ENCODE results near the gene MYO15B. TPM values are rescaled to one million over a fixed set of nuclear protein-coding genes. Genes with fewer than 3 reads are reported as not detected.

MYO15B gene
- total and polyA plus RNA-seq, 2 of the 13 experiments (the other 11 are each of a cell fraction or from before 2014, with no cell fraction given), result 2.8 to 8.1 TPM

DNA sequence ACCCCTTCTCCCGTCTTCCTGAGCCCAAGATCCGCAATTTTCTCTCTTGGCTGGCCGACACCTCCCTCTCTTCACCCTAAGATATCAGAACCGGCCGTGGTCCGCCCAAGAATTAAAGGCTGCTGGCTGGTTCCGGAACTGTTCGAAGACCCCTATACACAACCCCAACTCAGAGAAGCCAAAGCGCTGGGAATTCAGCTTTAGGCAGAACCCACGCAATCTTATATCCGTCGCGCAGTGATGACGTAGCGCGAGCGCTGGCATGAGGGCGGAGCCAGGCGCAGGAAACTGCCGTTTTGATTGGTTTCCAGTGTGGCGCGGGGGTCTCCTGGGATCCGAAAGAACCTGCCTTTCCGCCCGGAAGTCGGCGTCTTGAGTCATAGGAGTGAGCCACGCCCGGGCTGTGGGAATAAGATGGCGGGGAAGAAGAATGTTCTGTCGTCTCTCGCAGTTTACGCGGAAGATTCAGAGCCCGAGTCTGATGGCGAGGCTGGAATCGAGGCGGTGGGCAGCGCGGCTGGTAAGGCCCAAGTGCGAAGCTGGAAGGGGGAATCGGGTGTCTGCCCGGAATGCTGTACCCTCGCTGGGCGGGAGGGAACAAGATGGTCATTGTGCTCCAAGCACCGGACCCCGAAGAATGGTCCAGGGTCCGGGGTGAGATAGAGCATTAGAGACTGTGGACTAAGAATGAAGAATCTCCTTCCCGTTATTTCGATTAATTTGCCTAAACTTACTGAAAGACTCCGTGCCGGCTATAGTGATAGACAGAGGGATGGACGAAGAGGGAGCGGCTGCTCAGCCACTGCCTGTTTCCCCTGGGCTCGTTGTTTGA lies 79.6 kb downstream of the MYO15B start, which contains the start of the genes RECQL5 and SAP30BP (continued):
- TF ChIP-seq, protein P1, sequence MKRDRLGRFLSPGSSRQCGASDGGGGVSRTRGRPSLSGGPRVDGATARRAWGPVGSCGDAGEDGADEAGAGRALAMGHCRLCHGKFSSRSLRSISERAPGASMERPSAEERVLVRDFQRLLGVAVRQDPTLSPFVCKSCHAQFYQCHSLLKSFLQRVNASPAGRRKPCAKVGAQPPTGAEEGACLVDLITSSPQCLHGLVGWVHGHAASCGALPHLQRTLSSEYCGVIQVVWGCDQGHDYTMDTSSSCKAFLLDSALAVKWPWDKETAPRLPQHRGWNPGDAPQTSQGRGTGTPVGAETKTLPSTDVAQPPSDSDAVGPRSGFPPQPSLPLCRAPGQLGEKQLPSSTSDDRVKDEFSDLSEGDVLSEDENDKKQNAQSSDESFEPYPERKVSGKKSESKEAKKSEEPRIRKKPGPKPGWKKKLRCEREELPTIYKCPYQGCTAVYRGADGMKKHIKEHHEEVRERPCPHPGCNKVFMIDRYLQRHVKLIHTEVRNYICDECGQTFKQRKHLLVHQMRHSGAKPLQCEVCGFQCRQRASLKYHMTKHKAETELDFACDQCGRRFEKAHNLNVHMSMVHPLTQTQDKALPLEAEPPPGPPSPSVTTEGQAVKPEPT (CRISPR knock-in tag; IDR thresholded peaks at IDR 0.05; ENCODE audit: low read depth), result no peak
- TF ChIP-seq ZNF34 (CRISPR knock-in tag; IDR thresholded peaks at IDR 0.05; ENCODE audit: borderline replicate concordance), result no peak; the same call in 1 of the 2 replicates
- 0 out of 4 replicates have a peak, but pooled peaks of 1 of the 2 experiments have one; percentile 4 for TF ChIP-seq MAFK (conservative IDR thresholded peaks at IDR 0.05 in 1 of 2, IDR thresholded peaks at IDR 0.05 in 1 of 2; ENCODE audit: low read length in 2 of 2)
- TF ChIP-seq TOPORS (CRISPR knock-in tag; IDR thresholded peaks at IDR 0.05), result no peak
- TF ChIP-seq ZNF772 (CRISPR knock-in tag; IDR thresholded peaks at IDR 0.05), result peak; percentile 60; the same call in 1 of the 2 replicates
- no peak for TF ChIP-seq ZNF17 (CRISPR knock-in tag; IDR thresholded peaks at IDR 0.05)
- peak; percentile 28 for TF ChIP-seq RBM22 (optimal IDR thresholded peaks at IDR 0.05; ENCODE audit: low read length)
- peak; percentile 84 for TF ChIP-seq GABPA (IDR thresholded peaks at IDR 0.05; ENCODE audit: low read depth, low read length)
- TF ChIP-seq GABPA (CRISPR knock-in tag; IDR thresholded peaks at IDR 0.05; ENCODE audit: low read depth), result peak; percentile 97
- no peak for TF ChIP-seq SMAD9 (CRISPR knock-in tag; IDR thresholded peaks at IDR 0.05)
- TF ChIP-seq ZKSCAN1 (IDR thresholded peaks at IDR 0.05; ENCODE audit: low read length), result no peak
- TF ChIP-seq ZBTB3 (CRISPR knock-in tag; IDR thresholded peaks at IDR 0.05; ENCODE audit: borderline replicate concordance, low read depth), result peak; percentile 86; the same call in 1 of the 2 replicates
- no peak for TF ChIP-seq KLF6 (CRISPR knock-in tag; IDR thresholded peaks at IDR 0.05)
- TF ChIP-seq RORA (CRISPR knock-in tag; IDR thresholded peaks at IDR 0.05), result no peak
- TF ChIP-seq PLRG1 (conservative IDR thresholded peaks at IDR 0.05), result no peak
- TF ChIP-seq ZMAT3 (CRISPR knock-in tag; conservative IDR thresholded peaks at IDR 0.05), result peak; percentile 73; the same call in 1 of the 2 replicates
- TF ChIP-seq, protein P2, sequence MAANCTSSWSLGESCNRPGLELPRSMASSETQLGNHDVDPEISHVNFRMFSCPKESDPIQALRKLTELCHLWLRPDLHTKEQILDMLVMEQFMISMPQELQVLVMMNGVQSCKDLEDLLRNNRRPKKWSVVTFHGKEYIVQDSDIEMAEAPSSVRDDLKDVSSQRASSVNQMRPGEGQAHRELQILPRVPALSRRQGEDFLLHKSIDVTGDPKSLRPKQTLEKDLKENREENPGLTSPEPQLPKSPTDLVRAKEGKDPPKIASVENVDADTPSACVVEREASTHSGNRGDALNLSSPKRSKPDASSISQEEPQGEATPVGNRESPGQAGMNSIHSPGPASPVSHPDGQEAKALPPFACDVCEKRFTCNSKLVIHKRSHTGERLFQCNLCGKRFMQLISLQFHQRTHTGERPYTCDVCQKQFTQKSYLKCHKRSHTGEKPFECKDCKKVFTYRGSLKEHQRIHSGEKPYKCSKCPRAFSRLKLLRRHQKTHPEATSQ (CRISPR knock-in tag; IDR thresholded peaks at IDR 0.05; ENCODE audit: borderline replicate concordance), result no peak
- TF ChIP-seq, protein P3, sequence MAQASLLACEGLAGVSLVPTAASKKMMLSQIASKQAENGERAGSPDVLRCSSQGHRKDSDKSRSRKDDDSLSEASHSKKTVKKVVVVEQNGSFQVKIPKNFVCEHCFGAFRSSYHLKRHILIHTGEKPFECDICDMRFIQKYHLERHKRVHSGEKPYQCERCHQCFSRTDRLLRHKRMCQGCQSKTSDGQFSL (CRISPR knock-in tag; IDR thresholded peaks at IDR 0.05), result peak; percentile 26; the same call in 1 of the 2 replicates
- no peak for TF ChIP-seq SKI (IDR thresholded peaks at IDR 0.05; ENCODE audit: partially characterized antibody)
- TF ChIP-seq HNF4A (CRISPR knock-in tag; IDR thresholded peaks at IDR 0.05), result 0 out of 2 replicates have a peak, but pooled peaks have one; percentile 14
- TF ChIP-seq ZNF501 (CRISPR knock-in tag; IDR thresholded peaks at IDR 0.05), result peak; percentile 99
- peak; percentile 100 for TF ChIP-seq GATAD1 (CRISPR knock-in tag; IDR thresholded peaks at IDR 0.05)
- TF ChIP-seq, protein P4, sequence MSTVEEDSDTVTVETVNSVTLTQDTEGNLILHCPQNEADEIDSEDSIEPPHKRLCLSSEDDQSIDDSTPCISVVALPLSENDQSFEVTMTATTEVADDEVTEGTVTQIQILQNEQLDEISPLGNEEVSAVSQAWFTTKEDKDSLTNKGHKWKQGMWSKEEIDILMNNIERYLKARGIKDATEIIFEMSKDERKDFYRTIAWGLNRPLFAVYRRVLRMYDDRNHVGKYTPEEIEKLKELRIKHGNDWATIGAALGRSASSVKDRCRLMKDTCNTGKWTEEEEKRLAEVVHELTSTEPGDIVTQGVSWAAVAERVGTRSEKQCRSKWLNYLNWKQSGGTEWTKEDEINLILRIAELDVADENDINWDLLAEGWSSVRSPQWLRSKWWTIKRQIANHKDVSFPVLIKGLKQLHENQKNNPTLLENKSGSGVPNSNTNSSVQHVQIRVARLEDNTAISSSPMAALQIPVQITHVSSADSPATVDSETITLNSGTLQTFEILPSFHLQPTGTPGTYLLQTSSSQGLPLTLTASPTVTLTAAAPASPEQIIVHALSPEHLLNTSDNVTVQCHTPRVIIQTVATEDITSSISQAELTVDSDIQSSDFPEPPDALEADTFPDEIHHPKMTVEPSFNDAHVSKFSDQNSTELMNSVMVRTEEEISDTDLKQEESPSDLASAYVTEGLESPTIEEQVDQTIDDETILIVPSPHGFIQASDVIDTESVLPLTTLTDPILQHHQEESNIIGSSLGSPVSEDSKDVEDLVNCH (CRISPR knock-in tag; IDR thresholded peaks at IDR 0.05), result no peak
- TF ChIP-seq NFIC (IDR thresholded peaks at IDR 0.05; ENCODE audit: low read length), result peak; percentile 61; the same call in 1 of the 2 replicates
- no peak for TF ChIP-seq ZNF468 (CRISPR knock-in tag; IDR thresholded peaks at IDR 0.05)
- no peak for TF ChIP-seq SSRP1 (CRISPR knock-in tag; IDR thresholded peaks at IDR 0.05)

Data from HepG2 (cell line).